Dermis microvascular lymphatic vessel endothelial cell (primary cell): ENCODE data around the gene SYNJ2BP. TPM values are rescaled to one million over a fixed set of nuclear protein-coding genes. Genes with fewer than 3 reads are reported as not detected.
A peak's percentile ranks its signal among the peaks of the same experiment; 100 is the strongest.
"Not testable (repeated sequence)": the region's sequence is repeated elsewhere in the genome, so short reads cannot be mapped to it uniquely, and the experiment has no call there.

Experiments
- DNase-seq, 2 donors: peaks; one replicate each; pipeline versions ENCODE4 v3.0.0 to v3.0.0-alpha.2; 2010; ENCODE audit warnings: low read depth in 2 of 2
- total RNA-seq: library from RNA; depleted of rRNA; stranded (reverse); fragments of >200 nt; gene quantifications from 2 replicates; pipeline ENCODE4 v1.2.1, GENCODE V29; 2014

The SYNJ2BP gene
- 16.8 and 18.2 TPM in 2 replicates for total RNA-seq

- peak; percentile 54 to 73 for DNase-seq
These were observed at the start of gene SYNJ2BP for GRCh38 chr14:70416725-70417349. Gene SYNJ2BP (minus strand): TSS chr14:70417090. CDS start chr14:70416963, 127 bp downstream.

DNA sequence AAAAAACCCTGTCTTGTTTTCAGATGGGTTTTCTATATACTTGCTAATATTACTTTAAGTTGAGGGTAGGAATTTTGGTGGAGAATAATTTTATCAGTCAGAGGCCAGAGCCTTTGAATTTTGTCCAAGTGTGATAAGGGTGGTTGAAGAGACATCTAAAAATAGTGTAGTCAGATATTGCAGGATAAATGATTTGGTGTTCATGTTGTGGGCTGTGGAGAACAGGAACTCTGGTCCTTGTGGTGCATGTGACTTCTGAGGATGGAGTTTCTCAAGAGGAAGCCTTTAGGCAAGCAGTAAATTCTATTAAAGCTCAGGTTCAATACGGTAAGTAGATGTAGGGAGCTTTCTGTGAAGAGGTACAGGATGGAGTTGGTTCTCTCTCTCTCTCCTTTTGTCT lies 37.8 kb upstream of the SYNJ2BP start:
- no peak for DNase-seq

GRCh38 chr14:70451874-70452273 lies 35.0 kb upstream of the SYNJ2BP start, which contains the start of gene ADAM21:
Gene ADAM21 (plus strand): TSS chr14:70452174. CDS start chr14:70457500, 5,326 bp downstream.
- DNase-seq, result no peak

- peak; percentile 78 to 83 for DNase-seq
These were observed 31.9 kb upstream of the SYNJ2BP start for GRCh38 chr14:70448633-70449340.

- DNase-seq, result no peak
These were observed 25.9 kb upstream of the SYNJ2BP start for GRCh38 chr14:70442750-70443149.

GRCh38 chr14:70441641-70442040 lies 24.8 kb upstream of the SYNJ2BP start:
- no peak for DNase-seq

- no peak for DNase-seq
These were observed 20.0 kb upstream of the SYNJ2BP start for GRCh38 chr14:70436867-70437266.

GRCh38 chr14:70426555-70426954 lies 9.7 kb upstream of the SYNJ2BP start:
- not testable (repeated sequence) for DNase-seq

GRCh38 chr14:70425354-70425753 lies 8.5 kb upstream of the SYNJ2BP start:
- no peak for DNase-seq

DNA sequence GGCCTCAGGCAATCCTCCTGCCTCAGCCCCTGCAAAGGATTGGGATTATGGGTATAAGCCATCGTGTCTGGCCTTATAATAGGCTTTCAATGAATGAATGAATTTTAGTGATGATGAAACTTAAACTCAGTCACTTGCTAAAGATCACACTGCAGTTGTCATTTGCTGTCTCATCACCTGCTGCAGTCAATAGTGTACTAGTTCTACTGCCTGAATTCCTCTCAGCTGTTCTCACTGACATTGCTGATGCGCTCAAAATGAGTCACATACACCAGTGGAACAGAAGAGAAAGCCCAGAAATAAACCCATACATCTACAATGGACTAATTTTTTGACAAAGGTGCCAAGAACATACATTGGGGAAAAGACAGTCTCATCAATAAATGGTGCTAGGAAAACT lies 5.6 kb upstream of the SYNJ2BP start:
- no peak for DNase-seq

DNA sequence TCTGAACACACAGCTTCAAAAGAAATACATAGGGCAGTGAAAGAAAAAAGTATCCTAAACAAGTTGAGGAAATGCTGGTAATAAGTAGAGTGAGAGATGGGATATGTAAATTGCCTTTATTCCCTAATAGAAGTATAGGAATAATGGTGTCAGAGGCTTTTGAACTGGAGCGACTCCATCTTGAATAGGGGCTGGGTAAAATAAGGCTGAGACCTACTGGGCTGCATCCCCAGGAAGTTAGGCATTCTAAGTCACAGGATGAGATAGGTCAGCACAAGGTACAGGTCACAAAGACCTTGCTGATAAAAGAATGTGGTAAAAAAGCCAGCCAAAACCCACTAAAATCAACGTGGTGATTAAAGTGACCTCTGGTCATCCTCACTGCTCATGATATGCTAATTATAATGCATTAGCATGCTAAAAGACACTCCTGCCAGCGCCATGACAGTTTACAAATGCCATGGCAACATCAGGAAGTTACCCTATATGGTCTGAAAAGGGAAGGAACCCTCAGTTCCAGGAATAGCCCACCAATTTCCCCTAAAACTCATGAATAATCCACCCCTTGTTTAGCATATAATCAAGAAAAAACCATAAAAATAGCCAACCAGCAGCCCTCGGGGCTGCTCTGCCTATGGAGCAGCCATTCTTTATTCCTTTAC lies 2.5 kb upstream of the SYNJ2BP start:
- not testable (repeated sequence) for DNase-seq

DNA sequence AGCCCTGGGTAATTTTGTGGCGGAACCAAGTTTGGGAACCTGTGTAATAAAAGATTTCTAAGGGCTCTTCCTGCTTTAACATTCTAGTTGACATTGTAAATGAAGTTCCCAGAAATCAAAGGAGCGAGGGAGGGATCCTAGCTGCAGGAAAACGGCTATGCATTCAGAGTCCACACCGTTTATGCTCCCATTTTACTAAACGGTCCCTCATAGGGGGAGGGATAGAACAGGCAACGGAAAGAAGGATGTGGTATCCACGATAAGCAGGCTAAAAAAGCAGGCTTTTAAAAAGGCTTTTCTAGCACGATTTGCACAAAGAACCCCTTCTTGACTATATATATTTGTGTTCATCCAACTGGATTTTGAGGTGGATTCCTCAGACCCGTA lies 559 bp downstream of the SYNJ2BP start:
- no peak for DNase-seq

GRCh38 chr14:70415788-70416187 lies 1.1 kb downstream of the SYNJ2BP start:
- no peak for DNase-seq

DNA sequence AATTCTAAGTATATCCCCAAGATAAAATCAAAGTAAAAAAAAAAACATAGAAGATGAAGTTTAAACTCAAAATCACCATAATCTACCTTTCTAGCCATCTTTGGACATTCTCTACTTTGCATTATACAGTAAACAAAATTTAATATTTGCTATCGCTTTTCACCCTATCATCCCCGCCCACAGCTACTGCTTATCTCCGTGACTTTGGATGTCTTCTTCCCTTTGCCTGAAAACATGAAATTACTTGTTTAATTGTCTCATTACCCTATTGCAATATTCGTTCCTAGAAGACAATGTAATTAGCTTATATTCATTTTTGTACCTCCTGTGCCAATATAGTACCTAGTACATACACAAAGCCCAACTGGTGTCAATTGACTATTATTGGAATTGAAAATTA lies 9.3 kb downstream of the SYNJ2BP start:
- no peak for DNase-seq

- DNase-seq, result not testable (repeated sequence)
These were observed 10.7 kb downstream of the SYNJ2BP start for GRCh38 chr14:70406216-70406615.

DNA sequence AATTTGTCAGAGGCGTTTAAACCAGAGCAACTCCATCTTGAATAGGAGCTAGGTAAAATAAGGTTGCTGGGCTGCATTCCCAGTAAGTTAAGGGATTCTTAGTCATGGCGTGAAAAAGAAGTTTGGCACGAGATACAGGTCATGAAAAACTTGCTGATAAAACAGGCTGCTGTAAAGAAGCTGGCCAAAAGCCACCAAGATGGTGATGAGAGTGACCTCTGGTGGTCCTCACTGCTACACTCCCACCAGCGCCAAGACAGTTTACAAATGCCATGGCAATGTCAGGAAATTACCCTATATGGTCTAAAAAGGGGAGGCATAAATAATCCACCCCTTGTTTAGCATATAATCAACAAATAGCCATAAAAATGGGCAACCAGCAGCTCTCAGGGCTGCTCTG lies 13.6 kb downstream of the SYNJ2BP start:
- peak in 1 of 2 donors; percentile 35 for DNase-seq

GRCh38 chr14:70401643-70402042 lies 15.2 kb downstream of the SYNJ2BP start:
- DNase-seq, result no peak

DNA sequence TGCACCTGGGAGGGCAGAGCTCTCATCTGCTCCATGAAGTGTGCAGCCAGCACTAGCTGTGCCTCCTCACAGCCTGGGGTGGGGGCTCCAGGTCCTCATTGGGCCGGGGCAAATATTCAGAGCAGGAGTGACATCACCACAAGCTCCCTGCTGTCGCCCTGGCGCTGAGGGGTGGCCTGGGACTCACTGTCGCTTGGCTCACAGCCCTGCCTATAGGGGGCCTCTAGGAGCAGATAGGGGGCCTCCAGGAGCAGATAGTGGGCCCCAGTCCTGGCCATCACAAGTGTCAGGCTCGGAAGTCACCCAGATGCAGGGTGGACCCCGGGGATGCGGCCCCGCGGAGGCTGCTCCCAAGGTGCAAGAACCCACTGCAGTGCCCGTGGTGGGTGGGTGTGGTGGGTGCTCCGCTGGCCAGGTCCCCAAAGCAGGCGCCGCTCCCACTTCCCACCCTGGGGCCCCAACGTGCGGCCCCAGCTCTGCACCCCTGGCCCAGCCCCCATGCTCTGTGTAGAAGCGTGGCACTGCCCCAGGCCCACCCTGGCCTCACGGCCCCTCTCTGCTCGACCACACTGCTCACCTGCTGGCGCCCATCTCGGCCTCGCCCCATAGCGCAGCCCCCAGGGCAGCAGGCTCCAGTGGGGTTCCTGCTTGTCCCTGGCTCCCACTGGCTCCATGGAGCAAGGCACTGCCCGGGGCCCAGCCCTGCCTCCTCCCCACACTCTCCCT lies 18.0 kb downstream of the SYNJ2BP start:
- DNase-seq, result no peak

DNA sequence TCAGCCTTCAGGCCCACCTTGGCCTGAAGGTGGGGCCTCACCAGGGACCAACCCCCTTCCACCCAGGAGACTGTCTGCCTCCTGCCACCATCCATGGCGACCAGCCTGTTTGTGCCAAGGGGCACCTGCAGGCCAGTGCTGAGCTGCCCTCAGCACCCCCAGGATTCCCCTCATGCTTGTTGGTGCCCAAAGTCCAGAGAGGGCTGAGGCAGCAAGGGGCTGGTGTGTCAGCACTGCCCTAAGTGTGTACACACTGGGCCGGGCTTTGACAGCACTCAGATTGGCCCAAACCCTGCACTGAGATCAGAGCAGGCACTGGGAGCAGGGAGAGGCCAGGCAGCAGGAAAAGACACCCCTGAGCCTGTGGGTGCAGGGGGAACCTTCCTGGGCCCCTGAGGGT lies 18.6 kb downstream of the SYNJ2BP start:
- DNase-seq, result no peak

DNA sequence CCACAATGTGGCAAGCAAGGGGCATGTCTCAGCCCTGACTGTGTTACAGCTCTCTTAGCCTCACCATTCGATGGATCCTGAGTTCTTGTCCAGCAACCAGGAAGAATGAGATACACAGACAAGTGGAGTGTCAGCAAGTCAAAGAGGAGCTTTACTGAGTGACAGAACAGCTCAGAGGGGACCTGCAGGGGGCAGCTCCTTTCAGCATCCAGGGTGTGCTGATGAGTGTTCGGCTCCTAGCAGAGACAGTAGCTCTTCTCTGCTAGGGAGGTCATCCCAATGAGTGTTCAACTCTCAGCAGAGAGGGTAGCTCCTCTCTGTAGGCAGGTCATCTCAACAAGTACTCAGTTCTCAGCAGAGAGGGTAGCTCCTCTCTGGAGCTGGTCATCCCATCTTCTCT lies 19.1 kb downstream of the SYNJ2BP start:
- no peak for DNase-seq

DNA sequence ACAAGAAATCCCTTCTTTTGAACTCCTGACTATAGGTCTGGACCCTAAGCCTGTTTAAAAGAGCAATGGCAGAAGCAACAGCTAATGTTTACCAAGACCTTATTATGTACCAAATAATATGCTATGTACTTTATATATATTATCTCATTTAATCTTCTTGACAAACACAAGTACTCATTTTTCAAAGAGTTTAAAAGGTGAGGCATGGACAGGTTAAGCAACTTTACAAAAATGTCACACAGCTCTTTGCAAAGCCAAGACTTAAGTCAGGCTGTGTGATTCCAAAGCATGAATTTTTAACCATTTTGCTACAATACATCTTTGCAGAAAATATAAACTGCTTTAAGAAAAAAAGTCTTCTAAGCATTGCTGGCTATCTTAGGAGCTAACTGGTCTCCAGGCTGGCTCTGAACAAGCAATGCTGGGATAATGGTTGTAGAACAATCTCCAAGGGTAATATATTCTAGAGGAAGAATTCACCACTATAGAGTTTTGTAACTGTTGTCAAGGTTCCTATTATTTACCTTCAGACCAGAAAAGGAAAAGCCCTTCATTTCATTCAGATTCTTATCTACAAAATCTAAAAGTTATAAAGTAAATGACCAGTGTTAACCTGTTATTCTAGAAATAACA lies 22.1 kb downstream of the SYNJ2BP start:
- no peak for DNase-seq
